CD4-positive, alpha-beta T cell treated with Interleukin-21 for 1 hour (primary cell): ENCODE data around the gene PXMP4.

Source experiments
- DNase-seq: peaks from one replicate; pipeline ENCODE4 v3.0.0-alpha.2; 2020

Gene PXMP4

DNA sequence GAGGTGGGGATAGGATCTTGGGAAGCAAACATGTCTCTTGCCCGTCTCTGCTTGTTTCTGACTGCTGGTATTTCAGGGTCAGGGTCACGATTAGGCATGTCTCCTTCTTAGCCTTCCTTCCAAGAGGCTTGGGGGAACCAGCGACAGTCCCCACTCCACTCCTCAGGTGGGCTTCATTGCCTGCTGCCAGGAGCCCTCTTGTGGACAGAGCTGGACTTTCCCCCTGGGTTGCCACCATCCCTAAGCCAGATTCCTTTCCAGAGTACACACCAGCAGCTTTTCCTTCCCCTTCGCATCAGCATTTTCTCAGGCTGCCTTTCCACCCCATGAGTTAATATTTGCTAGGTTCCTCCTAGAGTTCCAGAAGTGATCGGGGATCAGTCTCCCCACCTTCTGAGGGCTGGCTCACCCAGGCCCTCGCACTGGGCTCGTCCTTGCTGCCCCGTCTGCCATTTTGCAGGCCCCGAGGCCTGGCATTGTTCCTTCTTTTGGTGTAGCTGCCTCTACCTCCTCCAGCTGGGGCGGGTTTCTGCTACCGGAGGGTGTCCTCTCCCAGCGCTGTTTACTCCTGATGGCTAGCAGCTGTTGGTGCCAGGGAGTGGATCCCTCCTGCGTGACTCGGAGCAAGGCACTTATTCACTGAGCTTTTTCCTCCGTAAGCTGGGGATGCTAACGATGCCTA, 66.8 kb downstream of the PXMP4 start:
- DNase-seq, result peak; percentile 53
